ENCODE measurements around the gene FIBCD1.

DNA sequence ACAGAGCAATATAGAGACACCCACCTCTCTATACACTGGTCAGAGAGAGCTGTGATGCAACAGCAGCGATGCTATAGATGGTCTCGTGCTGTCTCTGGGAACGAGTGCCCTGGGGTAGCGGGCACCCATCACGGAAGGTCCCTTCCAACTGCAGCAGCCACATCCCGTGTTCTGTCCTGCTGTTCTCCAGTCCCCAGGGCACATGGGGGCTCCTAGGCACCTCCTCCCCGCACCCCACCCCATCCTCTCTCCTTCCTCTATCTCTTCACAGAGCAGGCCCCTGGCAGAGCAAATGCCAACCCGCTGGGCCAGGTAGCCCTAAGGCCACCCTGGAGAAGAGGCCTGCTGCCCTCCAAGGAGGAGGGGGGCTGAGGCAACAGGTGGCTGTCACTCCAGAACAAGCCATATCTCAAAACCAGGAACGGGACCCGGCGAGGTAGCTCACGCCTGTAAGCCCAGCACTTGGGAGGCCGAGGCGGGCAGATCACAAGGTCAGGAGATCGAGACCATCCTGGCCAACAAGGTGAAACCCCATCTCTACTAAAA lies 8.2 kb downstream of the FIBCD1 start:
- TF ChIP-seq GATA2 (IDR thresholded peaks at IDR 0.05; ENCODE audit: low read depth, low read length) (no peak), GATA3 (IDR thresholded peaks at IDR 0.05; ENCODE audit: low read depth, low read length) (no peak)
